Suprapubic skin (tissue), 4 donors: ENCODE results near the gene HASPIN. TPM values are rescaled to one million over a fixed set of nuclear protein-coding genes. Genes with fewer than 3 reads are reported as not detected.

ENCODE experiments used
- DNase-seq, 2 donors: peaks; one replicate each; pipeline ENCODE4 v3.0.0-alpha.2; 2019; ENCODE audit warnings: low spot score in 2 of 2
- H3K27ac ChIP-seq: fragments of 200-600 bp; sonication (generic); one replicate; pipeline ENCODE4 v1.5.1; 2019
- H3K27me3 ChIP-seq: fragments of 200-600 bp; sonication (generic); one replicate; pipeline ENCODE4 v1.5.1; 2019
- H3K36me3 ChIP-seq: fragments of 200-600 bp; sonication (generic); one replicate; pipeline ENCODE4 v1.5.1; 2019
- H3K4me1 ChIP-seq: fragments of 200-600 bp; sonication (generic); one replicate; pipeline ENCODE4 v1.5.1; 2019
- H3K4me3 ChIP-seq: fragments of 200-600 bp; sonication (generic); one replicate; pipeline ENCODE4 v1.5.1; 2019; ENCODE audit warnings: mild to moderate bottlenecking
- H3K9me3 ChIP-seq: fragments of 200-600 bp; sonication (generic); one replicate; pipeline ENCODE4 v1.5.1; 2019
- EP300 ChIP-seq: sonication (generic); formaldehyde crosslinking; IDR thresholded peaks from one replicate; pipeline ENCODE4 v1.6.1; 2017; ENCODE audit warnings: antibody characterized with exemption
- POLR2A ChIP-seq, 2 donors: fragments of 450-650 bp; IDR thresholded peaks; one replicate each; pipeline ENCODE4 v1.6.1; 2017; ENCODE audit warnings: antibody characterized with exemption in 2 of 2, mild to moderate bottlenecking in 2 of 2, moderate library complexity in 2 of 2
- POLR2AphosphoS5 ChIP-seq, 3 donors: sonication (generic); formaldehyde crosslinking; IDR thresholded peaks; one replicate each; pipeline ENCODE4 v1.6.1; 2017; ENCODE audit warnings: antibody characterized with exemption in 3 of 3
- WGBS: methylation state at CpG from one replicate; pipeline ENCODE4 v1.1.5; 2018; 5-methylcytosine and 5-hydroxymethylcytosine counted together
- total RNA-seq, 4 donors: library from RNA; depleted of rRNA; stranded (reverse); fragments of >200 nt; gene quantifications; one replicate each; pipeline ENCODE4 v1.1.0, GENCODE V29; 2016
- TF ChIP-seq, protein P1 (sequence below), 2 donors: fragments of 200-600 bp in 1 of 2; fragments of 450-650 bp in 1 of 2; sonication (generic) in 1 of 2; IDR thresholded peaks; one replicate each; pipeline ENCODE4 v1.5.1; 2016 to 2019; ENCODE audit warnings: antibody characterized with exemption in 2 of 2, mild to moderate bottlenecking in 1 of 2, moderate library complexity in 1 of 2

The HASPIN gene
- total RNA-seq, 4 donors from 2014 or later, result 0.40 to 2.1 (median 1.8) TPM

DNA sequence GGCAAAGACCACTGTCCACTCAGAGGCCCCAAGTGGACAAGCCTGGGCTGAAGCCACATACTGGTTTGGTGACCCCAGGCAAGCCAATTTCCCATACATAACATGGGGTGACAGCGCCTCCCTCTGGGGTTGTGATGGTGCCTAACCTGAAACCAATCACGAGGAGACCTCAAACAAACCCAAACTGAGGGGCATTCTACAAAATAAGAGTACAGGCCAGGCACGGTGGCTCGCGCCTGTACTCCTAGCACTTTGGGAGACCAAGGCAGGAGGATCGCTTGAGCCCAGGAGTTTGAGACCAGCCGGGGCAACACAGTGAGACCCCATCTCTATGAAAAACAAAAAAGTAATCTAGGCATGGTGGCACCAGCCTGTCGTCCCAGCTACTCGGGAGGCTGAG, 31.4 kb upstream of the HASPIN start:
- H3K27me3 ChIP-seq, result peaks cover 64% of the 10 kb centered on the region
- H3K36me3 ChIP-seq, result no peaks in the 10 kb centered on the region

DNA sequence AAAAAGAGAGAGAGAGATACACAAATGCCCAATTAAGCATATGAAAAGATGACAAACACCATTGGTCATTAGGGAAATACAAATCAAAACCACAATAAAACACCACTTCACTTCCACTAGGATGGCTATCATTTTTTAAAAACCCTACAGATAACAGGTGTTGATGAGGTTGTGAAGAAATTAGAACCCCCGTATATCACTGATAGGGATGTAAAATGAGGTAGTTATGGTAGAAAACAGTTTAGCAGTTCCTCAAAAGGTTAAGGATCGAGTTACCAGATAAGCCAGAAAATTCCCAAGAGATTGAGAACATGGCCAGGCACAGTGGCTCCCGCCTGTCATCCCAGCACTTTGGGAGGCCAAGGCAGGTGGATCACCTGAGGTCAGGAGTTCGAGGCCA, 30.6 kb upstream of the HASPIN start:
- H3K4me3 ChIP-seq, result no peak overlapping the region
- H3K27me3 ChIP-seq, result peaks cover 72% of the 10 kb centered on the region
- no peak overlapping the region for H3K27ac ChIP-seq
- TF ChIP-seq EP300 (no peak), POLR2AphosphoS5 (IDR thresholded peaks at IDR 0.05) (no peak), POLR2A (IDR thresholded peaks at IDR 0.05) (no peak)
- TF ChIP-seq, protein P1, sequence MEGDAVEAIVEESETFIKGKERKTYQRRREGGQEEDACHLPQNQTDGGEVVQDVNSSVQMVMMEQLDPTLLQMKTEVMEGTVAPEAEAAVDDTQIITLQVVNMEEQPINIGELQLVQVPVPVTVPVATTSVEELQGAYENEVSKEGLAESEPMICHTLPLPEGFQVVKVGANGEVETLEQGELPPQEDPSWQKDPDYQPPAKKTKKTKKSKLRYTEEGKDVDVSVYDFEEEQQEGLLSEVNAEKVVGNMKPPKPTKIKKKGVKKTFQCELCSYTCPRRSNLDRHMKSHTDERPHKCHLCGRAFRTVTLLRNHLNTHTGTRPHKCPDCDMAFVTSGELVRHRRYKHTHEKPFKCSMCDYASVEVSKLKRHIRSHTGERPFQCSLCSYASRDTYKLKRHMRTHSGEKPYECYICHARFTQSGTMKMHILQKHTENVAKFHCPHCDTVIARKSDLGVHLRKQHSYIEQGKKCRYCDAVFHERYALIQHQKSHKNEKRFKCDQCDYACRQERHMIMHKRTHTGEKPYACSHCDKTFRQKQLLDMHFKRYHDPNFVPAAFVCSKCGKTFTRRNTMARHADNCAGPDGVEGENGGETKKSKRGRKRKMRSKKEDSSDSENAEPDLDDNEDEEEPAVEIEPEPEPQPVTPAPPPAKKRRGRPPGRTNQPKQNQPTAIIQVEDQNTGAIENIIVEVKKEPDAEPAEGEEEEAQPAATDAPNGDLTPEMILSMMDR (IDR thresholded peaks at IDR 0.05), result no peak
- H3K9me3 ChIP-seq, result no peaks in the 10 kb centered on the region
- no peak for DNase-seq
- peaks cover 20% of the 10 kb centered on the region for H3K4me1 ChIP-seq
- WGBS, result 62% methylated on average over 4 of the region's 4 CpGs
- H3K36me3 ChIP-seq, result no peaks in the 10 kb centered on the region

More for the DNA sequence above, 31.4 kb upstream of the HASPIN start:
- TF ChIP-seq, protein P1 (IDR thresholded peaks at IDR 0.05), result no peak
- TF ChIP-seq POLR2A (IDR thresholded peaks at IDR 0.05) (no peak), POLR2AphosphoS5 (IDR thresholded peaks at IDR 0.05) (no peak), EP300 (no peak)
- no peak for DNase-seq
- Histone ChIP-seq H3K9me3 (no peaks in the 10 kb centered on the region), H3K4me3 (no peak overlapping the region), H3K27ac (no peak overlapping the region), H3K4me1 (peaks cover 20% of the 10 kb centered on the region)
- 85% methylated on average over 9 of the region's 9 CpGs for WGBS

DNA sequence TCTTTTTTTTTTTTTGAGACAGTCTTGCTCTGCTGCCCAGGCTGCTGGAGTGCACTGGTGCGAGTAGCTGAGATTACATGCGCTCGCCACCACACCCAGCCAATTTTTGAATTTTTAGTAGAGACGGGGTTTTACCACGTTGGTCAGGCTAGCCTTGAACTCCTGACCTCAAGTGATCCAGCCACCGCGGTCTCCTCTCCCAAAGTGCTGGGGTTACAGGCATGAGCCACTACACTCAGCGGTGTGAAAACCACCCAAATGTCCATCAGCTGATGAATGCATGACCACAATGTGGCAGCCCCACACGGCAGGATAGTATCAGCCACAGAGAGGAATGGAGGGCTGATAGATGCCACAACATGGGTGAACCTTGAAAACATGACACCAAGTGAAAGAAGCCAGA, 29.9 kb upstream of the HASPIN start:
- peaks cover 4% of the 10 kb centered on the region for H3K9me3 ChIP-seq
- no peak overlapping the region for H3K27ac ChIP-seq
- H3K4me3 ChIP-seq, result no peak overlapping the region
- H3K27me3 ChIP-seq, result peaks cover 76% of the 10 kb centered on the region
- peaks cover 20% of the 10 kb centered on the region for H3K4me1 ChIP-seq
- 69% methylated on average over 9 of the region's 9 CpGs for WGBS
- no peak for TF ChIP-seq POLR2A (IDR thresholded peaks at IDR 0.05)
- no peak for DNase-seq
- H3K36me3 ChIP-seq, result no peaks in the 10 kb centered on the region

DNA sequence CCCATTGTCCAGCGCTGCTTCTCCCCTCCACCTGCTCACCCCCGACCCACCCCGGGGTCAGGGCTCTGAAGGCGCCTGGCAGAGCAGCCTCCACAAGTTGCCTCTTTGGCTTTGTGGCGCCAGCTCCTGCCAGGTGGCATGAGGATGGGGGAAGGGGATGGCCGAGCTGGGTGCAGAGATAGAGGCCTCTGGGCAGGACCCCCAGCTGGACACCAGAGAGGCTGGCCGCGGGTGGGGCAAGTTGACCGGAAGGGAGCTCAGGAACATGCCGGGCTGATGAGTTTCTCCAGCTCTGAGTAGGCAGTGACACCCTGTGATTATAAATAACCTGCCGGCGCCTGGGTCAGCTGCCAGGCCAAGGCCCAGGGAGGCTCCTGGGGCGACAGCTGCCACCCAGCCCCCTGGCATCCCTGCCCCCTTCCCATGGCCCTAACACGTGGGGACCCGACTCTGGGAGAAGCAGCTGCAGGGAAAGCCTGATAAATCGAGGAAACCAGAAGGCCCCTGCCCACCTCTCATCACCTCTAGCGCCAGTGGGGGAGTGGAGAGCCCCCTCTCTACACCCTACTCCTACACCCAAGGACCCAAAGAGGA, 28.5 kb upstream of the HASPIN start:
- Histone ChIP-seq H3K27ac (no peak overlapping the region), H3K4me3 (peak overlapping the region; percentile 53), H3K36me3 (no peaks in the 10 kb centered on the region), H3K4me1 (peaks cover 20% of the 10 kb centered on the region), H3K27me3 (peaks cover 76% of the 10 kb centered on the region), H3K9me3 (peaks cover 4% of the 10 kb centered on the region)
- 9% methylated on average over 3 of the region's 17 CpGs for WGBS
- no peak for TF ChIP-seq EP300
- TF ChIP-seq, protein P1 (IDR thresholded peaks at IDR 0.05), result no peak
- TF ChIP-seq POLR2A (IDR thresholded peaks at IDR 0.05), result no peak
- no peak for TF ChIP-seq POLR2AphosphoS5 (IDR thresholded peaks at IDR 0.05)
- no peak for DNase-seq

DNA sequence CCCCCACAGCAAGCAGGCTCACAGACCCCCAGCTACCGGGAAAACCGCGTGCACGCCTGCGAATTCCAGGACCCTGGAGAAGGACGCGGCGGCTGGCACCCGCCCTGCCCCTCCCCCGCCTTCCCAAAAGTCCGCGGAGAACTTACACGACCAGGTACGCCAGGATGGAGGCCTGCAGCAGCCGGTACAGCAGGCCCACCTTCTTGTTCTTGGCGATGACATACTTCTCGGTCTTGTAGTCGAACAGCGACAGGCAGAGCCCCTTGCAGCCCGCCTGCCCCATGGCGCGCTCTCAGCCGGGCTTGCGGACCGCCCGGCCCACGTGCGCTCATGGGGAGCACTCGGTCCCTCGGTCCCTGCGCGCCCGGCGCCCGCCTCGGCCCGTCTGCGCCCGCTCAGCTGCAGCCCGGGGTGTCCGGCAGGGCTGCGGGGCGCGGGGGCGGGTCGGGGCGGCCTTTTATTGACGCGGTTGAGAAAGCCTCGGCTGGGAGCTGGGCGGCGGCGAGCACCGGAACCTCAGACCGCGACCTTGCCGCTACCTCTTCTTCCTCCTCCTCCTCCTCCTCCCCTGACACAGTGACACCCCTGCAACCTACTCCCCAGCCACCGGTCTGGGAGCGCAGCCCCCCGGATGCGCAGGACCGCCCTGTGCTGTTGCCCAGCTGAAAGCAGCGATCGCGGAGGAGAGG, 27.8 kb upstream of the HASPIN start, which contains the start of gene P2RX5:
Gene P2RX5 (minus strand): TSS at position 433 of the 689 bp plus-strand sequence. CDS start 150 bp downstream, at position 283.
- Histone ChIP-seq H3K27ac (no peak within 1 kb of the TSS), H3K36me3 (no peaks in the 10 kb centered on the region), H3K9me3 (peaks cover 4% of the 10 kb centered on the region), H3K4me3 (peak within 1 kb of the TSS; percentile 53), H3K27me3 (peaks cover 72% of the 10 kb centered on the region), H3K4me1 (peaks cover 20% of the 10 kb centered on the region)
- no peak for DNase-seq
- no peak for TF ChIP-seq EP300
- no peak for TF ChIP-seq POLR2A (IDR thresholded peaks at IDR 0.05)
- TF ChIP-seq, protein P1 (IDR thresholded peaks at IDR 0.05), result no peak
- TF ChIP-seq POLR2AphosphoS5 (IDR thresholded peaks at IDR 0.05), result no peak
- WGBS, result under 1% methylated on average over 16 of the region's 65 CpGs
